Measurements from ENCODE around the gene TRPC5OS.

Gene TRPC5OS

GRCh38 chrX:111875881-111876280, at the start of gene TRPC5OS:
Gene TRPC5OS (plus strand): TSS chrX:111876181. CDS start chrX:111901850, 25,669 bp downstream.
- no peak for DNase-seq (ENCODE audit: low read depth)

- DNase-seq (ENCODE audit: low read depth) = no peak
These were observed 46.6 kb upstream of the TRPC5OS start for GRCh38 chrX:111829345-111829744.

- no peak for DNase-seq (ENCODE audit: low read depth)
These were observed 45.4 kb upstream of the TRPC5OS start for GRCh38 chrX:111830571-111830970.

GRCh38 chrX:111831343-111831742, 44.6 kb upstream of the TRPC5OS start:
- DNase-seq (ENCODE audit: low read depth) = no peak

GRCh38 chrX:111837197-111837596, 38.8 kb upstream of the TRPC5OS start:
- no peak for DNase-seq (ENCODE audit: low read depth)

- DNase-seq (ENCODE audit: low read depth) = no peak
These were observed 28.4 kb upstream of the TRPC5OS start for GRCh38 chrX:111847491-111848133.

GRCh38 chrX:111848541-111848940, 27.4 kb upstream of the TRPC5OS start:
- no peak for DNase-seq (ENCODE audit: low read depth)

GRCh38 chrX:111850975-111851374, 25.0 kb upstream of the TRPC5OS start:
- no peak for DNase-seq (ENCODE audit: low read depth)

- DNase-seq (ENCODE audit: low read depth) = no peak
These were observed 21.2 kb upstream of the TRPC5OS start for GRCh38 chrX:111854556-111855490.

GRCh38 chrX:111857534-111858060, 18.4 kb upstream of the TRPC5OS start:
- DNase-seq (ENCODE audit: low read depth) = no peak

GRCh38 chrX:111861605-111862004, 14.4 kb upstream of the TRPC5OS start:
- DNase-seq (ENCODE audit: low read depth) = no peak

- DNase-seq (ENCODE audit: low read depth) = no peak
These were observed 8.7 kb upstream of the TRPC5OS start for GRCh38 chrX:111867236-111867635.

- DNase-seq (ENCODE audit: low read depth) = no peak
These were observed 7.0 kb upstream of the TRPC5OS start for GRCh38 chrX:111868726-111869638.

- no peak for DNase-seq (ENCODE audit: low read depth)
These were observed 6.3 kb upstream of the TRPC5OS start for GRCh38 chrX:111869639-111870034.

- DNase-seq (ENCODE audit: low read depth) = no peak
These were observed 1.7 kb upstream of the TRPC5OS start for GRCh38 chrX:111874241-111874640.

- no peak for DNase-seq (ENCODE audit: low read depth)
These were observed 665 bp downstream of the TRPC5OS start for GRCh38 chrX:111876646-111877045.

GRCh38 chrX:111877681-111878080, 1.7 kb downstream of the TRPC5OS start:
- no peak for DNase-seq (ENCODE audit: low read depth)

GRCh38 chrX:111880735-111881134, 4.8 kb downstream of the TRPC5OS start:
- no peak for DNase-seq (ENCODE audit: low read depth)

GRCh38 chrX:111881715-111882114, 5.7 kb downstream of the TRPC5OS start:
- no peak for DNase-seq (ENCODE audit: low read depth)

GRCh38 chrX:111886678-111887077, 10.7 kb downstream of the TRPC5OS start:
- DNase-seq (ENCODE audit: low read depth) = no peak

- DNase-seq (ENCODE audit: low read depth) = no peak
These were observed 12.6 kb downstream of the TRPC5OS start for GRCh38 chrX:111888600-111888999.

GRCh38 chrX:111892375-111892774, 16.4 kb downstream of the TRPC5OS start:
- DNase-seq (ENCODE audit: low read depth) = no peak
